ENCODE results near the gene YARS1.
A peak's percentile ranks its signal among the peaks of the same experiment; 100 is the strongest.

Gene YARS1

DNA sequence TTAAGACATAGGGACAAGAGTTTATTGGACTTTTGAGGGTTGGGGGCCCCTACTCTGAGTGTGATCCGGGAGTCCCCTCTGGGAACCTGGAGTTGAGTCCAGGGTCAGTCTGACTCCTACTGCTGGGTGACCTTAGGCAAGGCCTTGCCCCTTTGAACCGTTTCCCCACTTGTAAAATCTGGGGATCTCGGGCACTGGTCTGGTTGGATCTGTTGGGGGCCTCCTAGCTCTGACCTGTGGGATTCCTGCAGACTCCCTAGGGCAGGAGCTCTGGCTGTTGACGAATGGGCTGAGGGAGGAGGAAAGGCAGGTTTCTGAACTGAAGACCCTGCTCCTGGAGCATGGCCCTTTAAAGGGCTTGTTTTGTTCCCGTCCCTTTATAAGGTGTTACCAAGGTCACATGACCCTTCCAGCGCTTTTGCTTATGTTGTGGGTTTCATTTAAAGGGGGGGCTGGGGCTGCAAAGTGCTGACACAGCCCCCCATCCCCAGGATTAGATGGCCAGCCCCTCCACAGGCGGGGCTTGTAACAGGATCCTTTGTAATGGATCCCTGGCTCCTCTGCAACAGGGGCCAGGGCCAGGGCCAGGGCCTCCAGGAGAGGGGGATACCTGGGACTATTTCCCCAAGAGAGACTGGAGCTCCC, 50.7 kb downstream of the YARS1 start:
- Histone ChIP-seq H2BK120ac (ENCODE audit: low read depth, low read length) (no peak overlapping the region), H2BK5ac (ENCODE audit: low read depth, low read length, poor library complexity, severe bottlenecking) (no peak overlapping the region), H3K27ac (ENCODE audit: low read length, poor library complexity, severe bottlenecking) (no peak overlapping the region), H3K4me3 (ENCODE audit: insufficient read depth in 1 of 2, low read depth in 1 of 2, low read length in 2 of 2) (no peak overlapping the region), H2BK12ac (ENCODE audit: low read length in 2 of 2) (peak overlapping the region in 1 of 2 experiments; percentile 40), H3K36me3 (ENCODE audit: control insufficient read depth in 1 of 2, insufficient read depth in 2 of 2, low read depth in 1 of 2, low read length in 2 of 2) (peaks cover 14 to 49% of the 10 kb centered on the region in 2 experiments), H3K18ac (ENCODE audit: low read depth in 1 of 2, low read length in 2 of 2) (peak overlapping the region; percentile 16 to 53), H2AFZ (ENCODE audit: low read depth, low read length) (peak overlapping the region; percentile 16), H3K27me3 (ENCODE audit: control insufficient read depth in 1 of 2, insufficient read depth in 1 of 2, low read length in 2 of 2) (no peaks in the 10 kb centered on the region), H3K79me1 (replicated peaks; ENCODE audit: low read length, poor library complexity, severe bottlenecking) (peaks cover 45% of the 10 kb centered on the region), H4K8ac (ENCODE audit: low read length) (peak overlapping the region; percentile 19), H3K4ac (ENCODE audit: low read depth in 1 of 2, low read length in 2 of 2) (no peak overlapping the region), H2AK5ac (ENCODE audit: low read length, severe bottlenecking) (peak overlapping the region; percentile 37), H3K9me3 (ENCODE audit: control insufficient read depth, low read length) (no peaks in the 10 kb centered on the region), H4K91ac (ENCODE audit: low read length) (no peak overlapping the region), H3K4me2 (ENCODE audit: low read length, poor library complexity, severe bottlenecking) (no peak overlapping the region), H3K23ac (ENCODE audit: low read length in 2 of 2) (peak overlapping the region in 1 of 2 experiments; percentile 81), H3K14ac (ENCODE audit: low read length in 2 of 2) (peak overlapping the region in 1 of 2 experiments; percentile 57), H3K4me1 (ENCODE audit: control insufficient read depth, insufficient read depth, low read depth, low read length) (peaks cover 47% of the 10 kb centered on the region), H3K9ac (ENCODE audit: low read length) (no peak overlapping the region), H2BK15ac (ENCODE audit: low read depth, poor library complexity, severe bottlenecking) (no peak overlapping the region)
- DNase-seq = no peak
- 71% methylated on average over 7 of the region's 7 CpGs for WGBS

DNA sequence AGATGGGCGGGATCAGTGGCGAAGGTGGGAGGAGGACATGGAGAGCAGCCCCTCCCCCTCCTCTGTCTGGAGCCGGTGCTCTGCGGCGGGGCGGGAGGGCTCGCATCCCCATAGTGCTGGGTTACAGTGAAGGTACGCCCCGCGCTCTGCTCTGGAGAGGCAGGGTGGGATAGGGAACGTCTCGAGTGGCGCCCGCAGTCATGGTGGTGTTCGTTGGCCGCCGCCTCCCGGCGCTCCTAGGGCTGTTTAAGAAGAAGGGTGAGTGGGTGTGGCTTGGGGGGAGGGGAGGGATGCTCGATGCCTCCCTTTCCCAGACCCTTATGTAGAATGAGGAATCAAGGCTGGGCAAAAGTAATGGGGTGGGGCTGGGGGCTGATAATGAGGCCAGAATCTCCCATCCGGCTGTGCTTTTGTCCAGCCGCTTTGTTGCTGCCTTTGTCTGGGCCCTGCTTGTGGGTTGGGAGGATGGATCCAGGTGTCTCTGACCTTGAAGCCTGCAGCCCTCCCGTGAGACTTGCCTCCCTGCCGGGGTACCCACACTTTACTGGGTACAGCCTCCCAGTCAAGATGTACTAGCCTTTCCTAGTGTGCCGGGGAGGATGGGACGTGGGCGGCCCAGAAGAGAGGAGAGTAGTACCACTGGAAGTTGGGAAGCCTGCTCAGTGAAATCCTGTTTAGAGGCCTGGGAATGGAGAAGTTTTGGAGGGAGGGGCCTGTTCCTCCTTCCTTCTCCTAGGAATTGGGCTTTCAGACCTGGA, 51.4 kb downstream of the YARS1 start:
- no peak overlapping the region for H3K14ac ChIP-seq (ENCODE audit: low read length in 2 of 2)
- no peak overlapping the region for H2BK120ac ChIP-seq (ENCODE audit: low read depth, low read length)
- no peak overlapping the region for H4K8ac ChIP-seq (ENCODE audit: low read length)
- H3K23ac ChIP-seq (ENCODE audit: low read length in 2 of 2) = no peak overlapping the region
- H3K4me1 ChIP-seq (ENCODE audit: control insufficient read depth, insufficient read depth, low read depth, low read length) = peaks cover 55% of the 10 kb centered on the region
- peaks cover 14 to 47% of the 10 kb centered on the region in 2 experiments for H3K36me3 ChIP-seq (ENCODE audit: control insufficient read depth in 1 of 2, insufficient read depth in 2 of 2, low read depth in 1 of 2, low read length in 2 of 2)
- peak overlapping the region in 1 of 2 experiments; percentile 59 for H3K18ac ChIP-seq (ENCODE audit: low read depth in 1 of 2, low read length in 2 of 2)
- no peak overlapping the region for H2AFZ ChIP-seq (ENCODE audit: low read depth, low read length)
- H3K27me3 ChIP-seq (ENCODE audit: control insufficient read depth in 1 of 2, insufficient read depth in 1 of 2, low read length in 2 of 2) = no peaks in the 10 kb centered on the region
- WGBS = 39% methylated on average over 27 of the region's 27 CpGs
- no peak for DNase-seq
- H3K4me2 ChIP-seq (ENCODE audit: low read length, poor library complexity, severe bottlenecking) = no peak overlapping the region
- peak overlapping the region in 1 of 2 experiments; percentile 84 for H2BK12ac ChIP-seq (ENCODE audit: low read length in 2 of 2)
- no peaks in the 10 kb centered on the region for H3K9me3 ChIP-seq (ENCODE audit: control insufficient read depth, low read length)
- H4K91ac ChIP-seq (ENCODE audit: low read length) = peak overlapping the region; percentile 20
- H3K27ac ChIP-seq (ENCODE audit: low read length, poor library complexity, severe bottlenecking) = no peak overlapping the region
- H3K9ac ChIP-seq (ENCODE audit: low read length) = no peak overlapping the region
- peak overlapping the region; percentile 36 for H2AK5ac ChIP-seq (ENCODE audit: low read length, severe bottlenecking)
- H3K4ac ChIP-seq (ENCODE audit: low read depth in 1 of 2, low read length in 2 of 2) = peak overlapping the region in 1 of 2 experiments; percentile 17
- no peak overlapping the region for H3K4me3 ChIP-seq (ENCODE audit: insufficient read depth in 1 of 2, low read depth in 1 of 2, low read length in 2 of 2)
- H2BK15ac ChIP-seq (ENCODE audit: low read depth, poor library complexity, severe bottlenecking) = no peak overlapping the region
- H2BK5ac ChIP-seq (ENCODE audit: low read depth, low read length, poor library complexity, severe bottlenecking) = no peak overlapping the region
- peaks cover 43% of the 10 kb centered on the region for H3K79me1 ChIP-seq (replicated peaks; ENCODE audit: low read length, poor library complexity, severe bottlenecking)

DNA sequence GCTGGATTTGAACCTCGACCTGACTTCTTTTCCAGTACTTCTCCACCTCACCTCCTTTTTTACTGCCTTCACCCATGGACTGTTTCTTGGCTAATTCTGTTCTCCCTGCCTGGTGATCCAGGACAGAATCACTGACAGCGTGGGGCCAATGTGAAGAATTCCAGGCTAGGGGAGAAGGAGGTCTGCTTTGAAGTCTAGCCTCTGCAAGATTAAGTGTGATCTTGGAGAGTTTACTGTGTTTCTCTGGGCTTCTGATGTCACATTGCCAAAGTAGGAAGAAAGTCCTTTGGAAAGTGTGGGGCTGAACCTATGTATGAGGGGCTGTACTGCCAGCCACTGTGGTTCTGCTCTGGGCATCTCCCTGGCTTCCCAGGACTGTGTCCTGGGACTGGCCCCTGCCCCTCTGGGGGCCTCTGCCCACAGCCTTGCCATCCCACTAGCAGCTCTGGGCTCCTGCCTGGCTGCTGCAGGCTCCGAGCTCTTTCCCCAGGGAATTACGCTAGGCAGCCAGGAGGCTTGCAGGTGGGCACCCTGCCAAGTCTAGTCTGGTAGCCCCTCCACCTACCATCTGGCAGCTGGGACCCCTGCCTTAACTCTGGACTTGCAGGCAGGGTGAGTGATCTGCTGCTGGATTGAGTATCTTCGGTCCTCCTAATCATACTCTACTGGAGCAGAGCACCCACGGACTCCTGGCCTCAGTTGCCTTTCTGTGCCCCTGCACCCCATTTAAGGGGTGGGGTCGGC, 52.2 kb downstream of the YARS1 start:
- H3K79me1 ChIP-seq (replicated peaks; ENCODE audit: low read length, poor library complexity, severe bottlenecking) = peaks cover 40% of the 10 kb centered on the region
- no peak overlapping the region for H3K27ac ChIP-seq (ENCODE audit: low read length, poor library complexity, severe bottlenecking)
- H2BK5ac ChIP-seq (ENCODE audit: low read depth, low read length, poor library complexity, severe bottlenecking) = no peak overlapping the region
- H3K18ac ChIP-seq (ENCODE audit: low read depth in 1 of 2, low read length in 2 of 2) = peak overlapping the region in 1 of 2 experiments; percentile 59
- H2BK120ac ChIP-seq (ENCODE audit: low read depth, low read length) = no peak overlapping the region
- no peak overlapping the region for H2BK15ac ChIP-seq (ENCODE audit: low read depth, poor library complexity, severe bottlenecking)
- no peak overlapping the region for H2BK12ac ChIP-seq (ENCODE audit: low read length in 2 of 2)
- peaks cover 10 to 40% of the 10 kb centered on the region in 2 experiments for H3K36me3 ChIP-seq (ENCODE audit: control insufficient read depth in 1 of 2, insufficient read depth in 2 of 2, low read depth in 1 of 2, low read length in 2 of 2)
- H3K4ac ChIP-seq (ENCODE audit: low read depth in 1 of 2, low read length in 2 of 2) = peak overlapping the region in 1 of 2 experiments; percentile 41
- no peak overlapping the region for H2AFZ ChIP-seq (ENCODE audit: low read depth, low read length)
- no peak overlapping the region for H3K4me2 ChIP-seq (ENCODE audit: low read length, poor library complexity, severe bottlenecking)
- peak overlapping the region in 1 of 2 experiments; percentile 27 for H3K14ac ChIP-seq (ENCODE audit: low read length in 2 of 2)
- peaks cover 55% of the 10 kb centered on the region for H3K4me1 ChIP-seq (ENCODE audit: control insufficient read depth, insufficient read depth, low read depth, low read length)
- H4K8ac ChIP-seq (ENCODE audit: low read length) = peak overlapping the region; percentile 43
- DNase-seq = no peak
- no peak overlapping the region for H4K91ac ChIP-seq (ENCODE audit: low read length)
- H3K9me3 ChIP-seq (ENCODE audit: control insufficient read depth, low read length) = no peaks in the 10 kb centered on the region
- WGBS = 35% methylated on average over 6 of the region's 7 CpGs
- peak overlapping the region; percentile 69 for H2AK5ac ChIP-seq (ENCODE audit: low read length, severe bottlenecking)
- no peak overlapping the region for H3K4me3 ChIP-seq (ENCODE audit: insufficient read depth in 1 of 2, low read depth in 1 of 2, low read length in 2 of 2)
- peak overlapping the region in 1 of 2 experiments; percentile 24 for H3K23ac ChIP-seq (ENCODE audit: low read length in 2 of 2)
- H3K27me3 ChIP-seq (ENCODE audit: control insufficient read depth in 1 of 2, insufficient read depth in 1 of 2, low read length in 2 of 2) = no peaks in the 10 kb centered on the region
- H3K9ac ChIP-seq (ENCODE audit: low read length) = no peak overlapping the region

DNA sequence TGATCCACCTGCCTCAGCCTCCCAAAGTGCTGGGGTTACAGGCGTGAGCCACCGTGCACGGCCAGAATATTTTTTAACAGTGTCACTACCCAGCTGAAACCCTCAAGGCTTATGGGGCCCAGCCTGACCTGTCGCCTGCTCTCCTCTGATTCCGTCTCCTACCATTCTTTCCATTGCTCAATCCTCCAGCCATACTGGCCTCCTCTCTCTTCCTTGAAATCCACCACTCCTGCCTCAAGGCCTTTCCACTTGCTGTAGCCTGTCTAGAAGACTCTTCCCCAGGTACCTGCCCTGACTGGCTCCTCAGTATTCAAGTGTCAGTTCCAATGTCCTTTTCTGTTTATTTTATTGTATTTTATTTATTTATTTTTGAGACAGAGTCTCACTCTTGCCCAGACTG, 53.9 kb downstream of the YARS1 start:
- Histone ChIP-seq H3K4me3 (ENCODE audit: insufficient read depth in 1 of 2, low read depth in 1 of 2, low read length in 2 of 2) (no peak overlapping the region), H3K18ac (ENCODE audit: low read depth in 1 of 2, low read length in 2 of 2) (no peak overlapping the region), H2BK15ac (ENCODE audit: low read depth, poor library complexity, severe bottlenecking) (no peak overlapping the region), H2BK5ac (ENCODE audit: low read depth, low read length, poor library complexity, severe bottlenecking) (no peak overlapping the region), H3K4me1 (ENCODE audit: control insufficient read depth, insufficient read depth, low read depth, low read length) (peaks cover 62% of the 10 kb centered on the region), H3K4ac (ENCODE audit: low read depth in 1 of 2, low read length in 2 of 2) (no peak overlapping the region), H4K8ac (ENCODE audit: low read length) (no peak overlapping the region), H3K14ac (ENCODE audit: low read length in 2 of 2) (no peak overlapping the region), H3K27me3 (ENCODE audit: control insufficient read depth in 1 of 2, insufficient read depth in 1 of 2, low read length in 2 of 2) (no peaks in the 10 kb centered on the region), H2BK12ac (ENCODE audit: low read length in 2 of 2) (peak overlapping the region in 1 of 2 experiments; percentile 37), H2AK5ac (ENCODE audit: low read length, severe bottlenecking) (no peak overlapping the region), H3K9me3 (ENCODE audit: control insufficient read depth, low read length) (no peaks in the 10 kb centered on the region), H3K27ac (ENCODE audit: low read length, poor library complexity, severe bottlenecking) (no peak overlapping the region), H3K36me3 (ENCODE audit: control insufficient read depth in 1 of 2, insufficient read depth in 2 of 2, low read depth in 1 of 2, low read length in 2 of 2) (peaks cover 8 to 29% of the 10 kb centered on the region in 2 experiments), H3K79me1 (replicated peaks; ENCODE audit: low read length, poor library complexity, severe bottlenecking) (peaks cover 40% of the 10 kb centered on the region), H3K23ac (ENCODE audit: low read length in 2 of 2) (no peak overlapping the region), H3K9ac (ENCODE audit: low read length) (no peak overlapping the region), H2AFZ (ENCODE audit: low read depth, low read length) (no peak overlapping the region), H4K91ac (ENCODE audit: low read length) (no peak overlapping the region), H2BK120ac (ENCODE audit: low read depth, low read length) (no peak overlapping the region), H3K4me2 (ENCODE audit: low read length, poor library complexity, severe bottlenecking) (no peak overlapping the region)
- DNase-seq = no peak
- WGBS = 90% methylated on average over 5 of the region's 5 CpGs
